GM23338 (cell line): ENCODE results near the gene MZT2A. TPM values are rescaled to one million over a fixed set of nuclear protein-coding genes. Genes with fewer than 3 reads are reported as not detected.
"Not testable (repeated sequence)": the region's sequence is repeated elsewhere in the genome, so short reads cannot be mapped to it uniquely, and the experiment has no call there.

ENCODE experiments used
- ATAC-seq: fragments of 200-7000 bp; cut with Tn5 transposase; 3 replicates; pipeline ENCODE4 v1.9.1; 2020
- DNase-seq: peaks from one replicate; pipeline ENCODE4 v3.0.0-alpha.2; 2015; ENCODE audit warnings: low spot score
- H2AFZ ChIP-seq: fragments of 200-600 bp; sonication (generic); 2 replicates; pipeline ENCODE4 v1.8.0; 2016; ENCODE audit warnings: antibody characterized with exemption, mild to moderate bottlenecking, moderate library complexity
- H3F3A ChIP-seq: fragments of 200-600 bp; sonication (generic); replicated peaks from 2 replicates; pipeline ENCODE4 v1.8.0; 2017; ENCODE audit warnings: antibody characterized with exemption, mixed run types, low read depth
- H3K27ac ChIP-seq: fragments of 200-600 bp; sonication (generic); 2 replicates; pipeline ENCODE4 v1.6.1; 2016; ENCODE audit warnings: low read depth
- H3K27me3 ChIP-seq: fragments of 200-600 bp; sonication (generic); 2 replicates; pipeline ENCODE4 v1.8.0; 2016; ENCODE audit warnings: mild to moderate bottlenecking, mixed run types, moderate library complexity; ENCODE audit not compliant: insufficient read depth
- H3K36me3 ChIP-seq: fragments of 200-600 bp; sonication (generic); 2 replicates; pipeline ENCODE4 v1.8.0; 2016; ENCODE audit warnings: mild to moderate bottlenecking; ENCODE audit not compliant: insufficient read depth
- H3K4me1 ChIP-seq: fragments of 200-600 bp; sonication (generic); 2 replicates; pipeline ENCODE4 v1.8.0; 2016; ENCODE audit warnings: mild to moderate bottlenecking, moderate library complexity; ENCODE audit not compliant: insufficient read depth
- H3K4me2 ChIP-seq: fragments of 200-600 bp; sonication (generic); 2 replicates; pipeline ENCODE4 v1.7.1; 2017; ENCODE audit warnings: mixed run types
- H3K4me3 ChIP-seq: fragments of 200-600 bp; sonication (generic); 2 replicates; pipeline ENCODE4 v1.6.1; 2016; ENCODE audit warnings: mixed run types
- H3K79me2 ChIP-seq: fragments of 200-600 bp; sonication (generic); replicated peaks from 2 replicates; pipeline ENCODE4 v1.8.0; 2017; ENCODE audit warnings: mild to moderate bottlenecking; ENCODE audit not compliant: insufficient read depth
- H3K9me2 ChIP-seq: fragments of 200-600 bp; sonication (generic); 2 replicates; pipeline ENCODE4 v1.8.0; 2017; ENCODE audit not compliant: insufficient read depth
- H4K20me1 ChIP-seq: fragments of 200-600 bp; sonication (generic); replicated peaks from 2 replicates; pipeline ENCODE4 v1.8.0; 2017; ENCODE audit warnings: mild to moderate bottlenecking; ENCODE audit not compliant: insufficient read depth
- H3K27ac Mint-ChIP-seq: 2 replicates; pipeline ENCODE4 v1.8.0; 2020; ENCODE audit warnings: inconsistent platforms, mild to moderate bottlenecking, moderate library complexity, mixed read lengths
- H3K27me3 Mint-ChIP-seq: 3 replicates; pipeline ENCODE4 v1.8.0; 2022; ENCODE audit warnings: low read depth, mild to moderate bottlenecking, moderate library complexity, mixed read lengths, inconsistent platforms; ENCODE audit not compliant: insufficient read depth, poor library complexity
- H3K36me3 Mint-ChIP-seq: 3 replicates; pipeline ENCODE4 v1.8.0; 2021; ENCODE audit warnings: low read depth, mild to moderate bottlenecking, inconsistent platforms, moderate library complexity, mixed read lengths
- H3K4me1 Mint-ChIP-seq: 3 replicates; pipeline ENCODE4 v1.8.0; 2020; ENCODE audit warnings: mild to moderate bottlenecking, inconsistent platforms, mixed read lengths
- H3K4me3 Mint-ChIP-seq: 3 replicates; pipeline ENCODE4 v1.8.0; 2021; ENCODE audit warnings: moderate library complexity, mild to moderate bottlenecking, inconsistent platforms, mixed read lengths
- H3K9me3 Mint-ChIP-seq: 3 replicates; pipeline ENCODE4 v1.8.0; 2020; ENCODE audit warnings: moderate library complexity, mild to moderate bottlenecking, inconsistent platforms, mixed read lengths
- CTCF ChIP-seq, 2 experiments: fragments of 200-600 bp in 1 of 2; sonication (generic) in 1 of 2; conservative IDR thresholded peaks; 2 replicates each; pipeline versions ENCODE4 v1.5.1 to v1.6.1; 2016 to 2017; ENCODE audit warnings: antibody characterized with exemption in 2 of 2, low read depth in 2 of 2, mild to moderate bottlenecking in 2 of 2, moderate library complexity in 1 of 2
- ETS1 ChIP-seq: IDR thresholded peaks from 2 replicates; pipeline ENCODE4 v1.6.1; 2016; ENCODE audit warnings: antibody characterized with exemption
- EZH2 ChIP-seq: fragments of 200-600 bp; sonication (generic); IDR thresholded peaks from one replicate; pipeline ENCODE4 v1.8.0; 2017; ENCODE audit warnings: antibody characterized with exemption, mild to moderate bottlenecking, low read depth; ENCODE audit not compliant: unreplicated experiment
- EZH2phosphoT487 ChIP-seq: fragments of 200-600 bp; sonication (generic); IDR thresholded peaks from one replicate; pipeline ENCODE4 v1.8.1; 2018; ENCODE audit warnings: antibody characterized with exemption; ENCODE audit not compliant: unreplicated experiment
- JUNB ChIP-seq: IDR thresholded peaks from one replicate; pipeline ENCODE4 v1.6.1; 2016; ENCODE audit warnings: antibody characterized with exemption; ENCODE audit not compliant: unreplicated experiment
- NANOG ChIP-seq: IDR thresholded peaks from 2 replicates; pipeline ENCODE4 v1.6.1; 2016; ENCODE audit warnings: antibody characterized with exemption, borderline replicate concordance
- POLR2AphosphoS5 ChIP-seq: IDR thresholded peaks from 2 replicates; pipeline ENCODE4 v1.6.1; 2016; ENCODE audit warnings: antibody characterized with exemption, low read depth
- STAT1 ChIP-seq: IDR thresholded peaks from one replicate; pipeline ENCODE4 v1.6.1; 2016; ENCODE audit warnings: antibody characterized with exemption; ENCODE audit not compliant: unreplicated experiment
- ZNF331 ChIP-seq: fragments of 250-450 bp; sonication (Bioruptor Pico); IDR thresholded peaks from 2 replicates; pipeline ENCODE4 v1.5.0; 2020; ENCODE audit warnings: low read depth, mild to moderate bottlenecking, moderate library complexity
- ZNF462 ChIP-seq: fragments of 250-450 bp; sonication (Bioruptor Pico); IDR thresholded peaks from 2 replicates; pipeline ENCODE4 v1.5.0; 2020; ENCODE audit warnings: mild to moderate bottlenecking, moderate library complexity
- polyA plus RNA-seq: library from polyadenylated mRNA; unstranded; fragments of >200 nt; fragmentation: Nextera tagmentation; extraction: Ambion mirVana; gene quantifications from 2 replicates; pipeline ENCODE4 v1.2.1, GENCODE V29; 2016
- total RNA-seq: library from RNA; depleted of rRNA; stranded (reverse); fragments of >200 nt; shearing (Covaris generic); gene quantifications from 2 replicates; pipeline ENCODE4 v1.2.3, GENCODE V29; 2014

Gene MZT2A
- total and polyA plus RNA-seq, 2 experiments from 2014 or later: 69.0 to 120 TPM

GRCh38 chr2:131511291-131511968 lies 19.2 kb upstream of the MZT2A start:
- DNase-seq (peak; percentile 19), ATAC-seq (peak; percentile 83)
- H3K4me1 ChIP-seq, H3F3A ChIP-seq, H3K4me3 ChIP-seq, H3K36me3 ChIP-seq, H3K4me2 ChIP-seq, H3K9me2 ChIP-seq, H3K27ac Mint-ChIP-seq, H4K20me1 ChIP-seq, H3K27me3 ChIP-seq, H3K27ac ChIP-seq, H3K4me3 Mint-ChIP-seq, H2AFZ ChIP-seq, H3K9me3 Mint-ChIP-seq, H3K79me2 ChIP-seq, H3K4me1 Mint-ChIP-seq: not testable (repeated sequence)
- TF ChIP-seq CTCF (conservative IDR thresholded peaks at IDR 0.05; ENCODE audit: low read depth in 2 of 2): peak in 1 of 2 experiments; percentile 25; a peak in 2 of 4 replicates
- Mint-ChIP-seq H3K36me3 (peaks cover 44% of the 10 kb centered on the region), H3K27me3 (peaks cover 10% of the 10 kb centered on the region)

GRCh38 chr2:131509615-131510014 lies 17.4 kb upstream of the MZT2A start:
- no peak overlapping the region for H2AFZ ChIP-seq
- no peaks in the 10 kb centered on the region for H3F3A ChIP-seq
- H3K27ac Mint-ChIP-seq: no peak overlapping the region
- no peak overlapping the region for H3K4me2 ChIP-seq
- no peaks in the 10 kb centered on the region for H3K36me3 ChIP-seq
- H3K27me3 Mint-ChIP-seq: peaks cover 10% of the 10 kb centered on the region
- H3K27me3 ChIP-seq: no peaks in the 10 kb centered on the region
- TF ChIP-seq CTCF (conservative IDR thresholded peaks at IDR 0.05; ENCODE audit: low read depth in 2 of 2) (no peak), JUNB (no peak), ZNF331 (CRISPR knock-in tag) (no peak), POLR2AphosphoS5 (no peak), EZH2 (no peak), ETS1 (no peak), EZH2phosphoT487 (no peak), STAT1 (no peak), ZNF462 (CRISPR knock-in tag) (no peak), NANOG (no peak)
- DNase-seq (no peak), ATAC-seq (no peak)
- no peaks in the 10 kb centered on the region for H3K79me2 ChIP-seq
- H3K4me1 Mint-ChIP-seq: no peaks in the 10 kb centered on the region; the same call in 2 of the 3 replicates
- H3K9me3 Mint-ChIP-seq: no peaks in the 10 kb centered on the region
- H3K36me3 Mint-ChIP-seq: peaks cover 54% of the 10 kb centered on the region
- H3K4me3 Mint-ChIP-seq: no peak overlapping the region
- H3K9me2 ChIP-seq: no peaks in the 10 kb centered on the region
- H4K20me1 ChIP-seq: no peaks in the 10 kb centered on the region
- H3K4me1 ChIP-seq: no peaks in the 10 kb centered on the region
- H3K27ac ChIP-seq: no peak overlapping the region
- no peak overlapping the region for H3K4me3 ChIP-seq
